ENCODE measurements around the gene ERICH4. TPM values are rescaled to one million over a fixed set of nuclear protein-coding genes. Genes with fewer than 3 reads are reported as not detected.

ERICH4 gene
- total and polyA plus RNA-seq, 11 donors: 0.10 to 0.30 TPM; not detected in 9

- 58 to 68% (median 64%) methylated on average over 14 to 36 of the region's 36 CpGs for WGBS, 4 donors
- DNase-seq (peak in 3 of 5 donors; percentile 30 to 68 (median 51)), ATAC-seq (peak; percentile 4 to 28 (median 10))
- no peaks in the 10 kb centered on the region for H3K27me3 ChIP-seq
- H3K4me3 ChIP-seq: peak overlapping the region; percentile 16 to 84 (median 62)
- TF ChIP-seq, protein P1, sequence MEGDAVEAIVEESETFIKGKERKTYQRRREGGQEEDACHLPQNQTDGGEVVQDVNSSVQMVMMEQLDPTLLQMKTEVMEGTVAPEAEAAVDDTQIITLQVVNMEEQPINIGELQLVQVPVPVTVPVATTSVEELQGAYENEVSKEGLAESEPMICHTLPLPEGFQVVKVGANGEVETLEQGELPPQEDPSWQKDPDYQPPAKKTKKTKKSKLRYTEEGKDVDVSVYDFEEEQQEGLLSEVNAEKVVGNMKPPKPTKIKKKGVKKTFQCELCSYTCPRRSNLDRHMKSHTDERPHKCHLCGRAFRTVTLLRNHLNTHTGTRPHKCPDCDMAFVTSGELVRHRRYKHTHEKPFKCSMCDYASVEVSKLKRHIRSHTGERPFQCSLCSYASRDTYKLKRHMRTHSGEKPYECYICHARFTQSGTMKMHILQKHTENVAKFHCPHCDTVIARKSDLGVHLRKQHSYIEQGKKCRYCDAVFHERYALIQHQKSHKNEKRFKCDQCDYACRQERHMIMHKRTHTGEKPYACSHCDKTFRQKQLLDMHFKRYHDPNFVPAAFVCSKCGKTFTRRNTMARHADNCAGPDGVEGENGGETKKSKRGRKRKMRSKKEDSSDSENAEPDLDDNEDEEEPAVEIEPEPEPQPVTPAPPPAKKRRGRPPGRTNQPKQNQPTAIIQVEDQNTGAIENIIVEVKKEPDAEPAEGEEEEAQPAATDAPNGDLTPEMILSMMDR (IDR thresholded peaks at IDR 0.05): no peak
- no peak for TF ChIP-seq POLR2A (IDR thresholded peaks at IDR 0.05)
- intact Hi-C loops (cut with DNase I): loop anchor here in 3 of 10 donors (2.0 to 10.0 kb wide), 4 partner anchors 15 to 111 kb away; partner anchors contain the start of gene CCDC97 (in 1 of the 3)
- peaks cover 7 to 84% (median 52%) of the 10 kb centered on the region in 12 donors for H3K4me1 ChIP-seq
- peak overlapping the region; percentile 54 to 95 (median 92) for H3K27ac ChIP-seq
- no peaks in the 10 kb centered on the region for H3K9me3 ChIP-seq
- peaks cover 0 to 55% (median 34%) of the 10 kb centered on the region in 9 donors for H3K36me3 ChIP-seq
Measured at GRCh38 chr19:41426116-41426841, 16.7 kb upstream of the ERICH4 start.

- TF ChIP-seq POLR2A (IDR thresholded peaks at IDR 0.05): peak; percentile 30 to 84
- TF ChIP-seq, protein P1 (IDR thresholded peaks at IDR 0.05): no peak
- Histone ChIP-seq H3K4me3 (peak within 1 kb of the TSS; percentile 16 to 84 (median 62)), H3K4me1 (peaks cover 7 to 82% (median 52%) of the 10 kb centered on the region in 12 donors), H3K27me3 (no peaks in the 10 kb centered on the region), H3K36me3 (peaks cover 0 to 56% (median 40%) of the 10 kb centered on the region in 9 donors), H3K27ac (peak within 1 kb of the TSS; percentile 54 to 95 (median 92)), H3K9me3 (no peaks in the 10 kb centered on the region)
- ATAC-seq: peak; percentile 70 to 87 (median 85)
- intact Hi-C loops (cut with DNase I): loop anchor here in 3 of 10 donors (2.0 to 10.0 kb wide), 4 partner anchors 16 to 112 kb away; partner anchors contain the start of gene CCDC97 (in 1 of the 3)
- peak; percentile 89 to 93 (median 92) for DNase-seq
- WGBS, 4 donors: 2 to 7% (median 5%) methylated on average over 15 to 19 of the region's 19 CpGs
Measured at GRCh38 chr19:41426952-41427646, 15.9 kb upstream of the ERICH4 start, which contains the start of gene B3GNT8. B3GNT8 (minus strand) TSS chr19:41427374; CDS start chr19:41426778, 596 bp downstream.

- DNase-seq: peak in 3 of 5 donors; percentile 39 to 72 (median 45)
- no peak for TF ChIP-seq POLR2A (IDR thresholded peaks at IDR 0.05)
- TF ChIP-seq, protein P1 (IDR thresholded peaks at IDR 0.05): peak in 1 of 12 donors; percentile 8
- no peaks in the 10 kb centered on the region for H3K27me3 ChIP-seq
- H3K9me3 ChIP-seq: no peaks in the 10 kb centered on the region
- H3K4me3 ChIP-seq: peak overlapping the region; percentile 14 to 84 (median 62)
- 1 to 3% (median 3%) methylated on average over 23 of the region's 23 CpGs for WGBS, 4 donors
- intact Hi-C loops (cut with DNase I): loop anchor here in 3 of 10 donors (2.0 to 10.0 kb wide), 4 partner anchors 17 to 113 kb away; partner anchors contain the start of gene CCDC97 (in 1 of the 3)
- peak overlapping the region; percentile 51 to 95 (median 92) for H3K27ac ChIP-seq
- ATAC-seq: peak; percentile 4 to 24 (median 21)
- peaks cover 7 to 82% (median 48%) of the 10 kb centered on the region in 12 donors for H3K4me1 ChIP-seq
- H3K36me3 ChIP-seq: peaks cover 0 to 50% (median 34%) of the 10 kb centered on the region in 9 donors
Measured at GRCh38 chr19:41427647-41428480, 15.1 kb upstream of the ERICH4 start.

Measured in heart left ventricle (tissue), 16 donors.